K562 (cell line): ENCODE measurements around the gene NDUFV2. TPM values are rescaled to one million over a fixed set of nuclear protein-coding genes. Genes with fewer than 3 reads are reported as not detected.

Experiments used
- ELF4 ChIP-seq: fragments of 450-650 bp; formaldehyde crosslinking; IDR thresholded peaks from 2 replicates; pipeline ENCODE4 v1.4.0; 2022; ENCODE audit warnings: missing genetic modification characterization
- FOXA3 ChIP-seq, 2 experiments: fragments of 450-650 bp in 1 of 2; sonication (generic) in 1 of 2; formaldehyde crosslinking; IDR thresholded peaks in 1 of 2; conservative IDR thresholded peaks in 1 of 2; 2 replicates each; pipeline versions ENCODE4 v1.4.0 to v1.8.0; 2020 to 2022; ENCODE audit warnings: mild to moderate bottlenecking in 2 of 2, missing genetic modification reagents in 1 of 2
- FOXJ3 ChIP-seq: sonication (generic); formaldehyde crosslinking; IDR thresholded peaks from 2 replicates; pipeline ENCODE4 v1.4.0; 2020; ENCODE audit warnings: mild to moderate bottlenecking, missing genetic modification reagents
- FOXP1 ChIP-seq: sonication (generic); formaldehyde crosslinking; IDR thresholded peaks from 2 replicates; pipeline ENCODE4 v1.8.0; 2022; ENCODE audit warnings: mild to moderate bottlenecking, missing genetic modification reagents
- JUN ChIP-seq, 2 experiments: sonication (generic) in 1 of 2; formaldehyde crosslinking in 1 of 2; IDR thresholded peaks; 2 replicates each; pipeline versions ENCODE4 v1.6.1 to v1.8.0; 2012 to 2022; ENCODE audit warnings: borderline replicate concordance in 2 of 2, mild to moderate bottlenecking in 2 of 2, improper control_type of control experiment in 1 of 2, low read depth in 1 of 2, low read length in 1 of 2, missing genetic modification reagents in 1 of 2
- TRIM24 ChIP-seq, 2 experiments: fragments of 450-650 bp; IDR thresholded peaks; 2 replicates each; pipeline ENCODE4 v1.6.1; 2016
- ZNF184 ChIP-seq: sonication (generic); formaldehyde crosslinking; IDR thresholded peaks from 2 replicates; pipeline ENCODE4 v1.5.0; 2020; ENCODE audit warnings: missing genetic modification reagents
- polyA plus RNA-seq, 8 experiments: library from polyadenylated mRNA; depleted of rRNA in 4 of 8; stranded (reverse) in 5 of 8; unstranded in 3 of 8; fragments of >200 nt; fragmentation: Nextera tagmentation in 2 of 8; fragmentation: Illumina TruSeq in 1 of 8; extraction: Ambion mirVana in 2 of 8; extraction: Trizol in 1 of 8; gene quantifications; 2 replicates each; pipeline versions ENCODE4 v1.2.1 to v1.2.3, GENCODE V29; 2011 to 2014; ENCODE audit warnings: inconsistent platforms in 1 of 8, missing spikeins in 1 of 8
- total RNA-seq, 7 experiments: library from RNA; depleted of rRNA in 6 of 7; stranded (reverse); fragments of >200 nt in 6 of 7; fragmentation: Illumina TruSeq in 2 of 7; extraction: Trizol in 2 of 7; gene quantifications; 2 replicates each; pipeline versions ENCODE4 v1.2.1 to v1.2.3, GENCODE V29; 2011 to 2021; ENCODE audit warnings: low replicate concordance in 1 of 7
- TF ChIP-seq, protein P1 (sequence below): fragments of 250-450 bp; sonication (Bioruptor Pico); IDR thresholded peaks from 2 replicates; pipeline ENCODE4 v1.4.0; 2020; ENCODE audit warnings: mild to moderate bottlenecking, moderate library complexity
- TF ChIP-seq, protein P2 (sequence below): fragments of 450-650 bp; conservative IDR thresholded peaks from 2 replicates; pipeline ENCODE4 v1.6.1; 2016; ENCODE audit warnings: missing genetic modification characterization, low read depth, mild to moderate bottlenecking, control low read depth, missing compliant biosample characterization

Gene NDUFV2
- total and polyA plus RNA-seq, 9 of the 15 experiments (the other 6 are each of a cell fraction or from before 2014, with no cell fraction given): 213 to 550 (median 384) TPM

DNA sequence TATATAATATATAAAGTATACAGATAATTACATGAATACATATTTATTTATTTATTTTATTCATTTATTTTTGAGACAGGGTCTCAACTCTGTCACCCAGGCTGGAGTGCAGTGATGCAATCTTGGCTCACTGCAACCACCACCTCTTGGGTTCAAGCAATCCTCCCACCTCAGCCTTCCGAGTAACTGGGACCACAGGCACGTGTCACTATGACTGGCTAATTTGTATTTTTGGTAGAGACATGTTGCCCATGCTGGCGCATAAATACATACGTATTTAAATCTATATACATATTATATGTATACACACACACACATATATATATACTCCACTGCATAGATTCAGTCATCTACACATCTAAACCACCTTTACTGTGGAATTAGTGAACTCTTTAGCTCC lies 20.6 kb upstream of the NDUFV2 start (continued):
- no peak for TF ChIP-seq FOXJ3
- TF ChIP-seq TRIM24 (IDR thresholded peaks at IDR 0.05): peak in 1 of 2 experiments; percentile 26; a peak in 1 of 4 replicates
- no peak for TF ChIP-seq ELF4 (CRISPR knock-in tag)
- TF ChIP-seq ZNF184 (CRISPR knock-in tag): no peak
- 0 out of 2 replicates have a peak, but pooled peaks have one; percentile 24 for TF ChIP-seq JUN (IDR thresholded peaks at IDR 0.05; ENCODE audit: borderline replicate concordance, low read depth, low read length)
- no peak for TF ChIP-seq JUN (CRISPR knock-in tag; IDR thresholded peaks at IDR 0.05; ENCODE audit: borderline replicate concordance)
- no peak for TF ChIP-seq FOXP1
- TF ChIP-seq, protein P1, sequence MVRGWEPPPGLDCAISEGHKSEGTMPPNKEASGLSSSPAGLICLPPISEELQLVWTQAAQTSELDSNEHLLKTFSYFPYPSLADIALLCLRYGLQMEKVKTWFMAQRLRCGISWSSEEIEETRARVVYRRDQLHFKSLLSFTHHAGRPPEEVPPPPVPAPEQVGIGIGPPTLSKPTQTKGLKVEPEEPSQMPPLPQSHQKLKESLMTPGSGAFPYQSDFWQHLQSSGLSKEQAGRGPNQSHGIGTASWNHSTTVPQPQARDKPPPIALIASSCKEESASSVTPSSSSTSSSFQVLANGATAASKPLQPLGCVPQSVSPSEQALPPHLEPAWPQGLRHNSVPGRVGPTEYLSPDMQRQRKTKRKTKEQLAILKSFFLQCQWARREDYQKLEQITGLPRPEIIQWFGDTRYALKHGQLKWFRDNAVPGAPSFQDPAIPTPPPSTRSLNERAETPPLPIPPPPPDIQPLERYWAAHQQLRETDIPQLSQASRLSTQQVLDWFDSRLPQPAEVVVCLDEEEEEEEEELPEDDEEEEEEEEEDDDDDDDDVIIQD (CRISPR knock-in tag): no peak
- no peak for TF ChIP-seq FOXA3 (CRISPR knock-in tag; conservative IDR thresholded peaks at IDR 0.05 in 1 of 2, IDR thresholded peaks at IDR 0.05 in 1 of 2)
- TF ChIP-seq, protein P2, sequence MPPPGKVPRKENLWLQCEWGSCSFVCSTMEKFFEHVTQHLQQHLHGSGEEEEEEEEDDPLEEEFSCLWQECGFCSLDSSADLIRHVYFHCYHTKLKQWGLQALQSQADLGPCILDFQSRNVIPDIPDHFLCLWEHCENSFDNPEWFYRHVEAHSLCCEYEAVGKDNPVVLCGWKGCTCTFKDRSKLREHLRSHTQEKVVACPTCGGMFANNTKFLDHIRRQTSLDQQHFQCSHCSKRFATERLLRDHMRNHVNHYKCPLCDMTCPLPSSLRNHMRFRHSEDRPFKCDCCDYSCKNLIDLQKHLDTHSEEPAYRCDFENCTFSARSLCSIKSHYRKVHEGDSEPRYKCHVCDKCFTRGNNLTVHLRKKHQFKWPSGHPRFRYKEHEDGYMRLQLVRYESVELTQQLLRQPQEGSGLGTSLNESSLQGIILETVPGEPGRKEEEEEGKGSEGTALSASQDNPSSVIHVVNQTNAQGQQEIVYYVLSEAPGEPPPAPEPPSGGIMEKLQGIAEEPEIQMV (tag): no peak
